Chondrocyte (in vitro differentiated cells): ENCODE measurements around the gene RAB40C. TPM values are rescaled to one million over a fixed set of nuclear protein-coding genes. Genes with fewer than 3 reads are reported as not detected.

Experiments used
- DNase-seq: peaks from one replicate; pipeline ENCODE4 v3.0.0; 2021; ENCODE audit warnings: mixed read lengths, low spot score
- H3K27ac Mint-ChIP-seq: one replicate; pipeline ENCODE4 v1.8.0; 2021; ENCODE audit warnings: mild to moderate bottlenecking, moderate library complexity, mixed read lengths; ENCODE audit not compliant: unreplicated experiment
- H3K27me3 Mint-ChIP-seq: 2 replicates; pipeline ENCODE4 v1.8.0; 2021; ENCODE audit warnings: low read depth, mixed read lengths
- H3K36me3 Mint-ChIP-seq: 2 replicates; pipeline ENCODE4 v1.8.0; 2021; ENCODE audit warnings: low read depth, mixed read lengths
- H3K4me1 Mint-ChIP-seq: 2 replicates; pipeline ENCODE4 v1.8.0; 2021; ENCODE audit warnings: low read depth, mild to moderate bottlenecking, mixed read lengths
- H3K4me3 Mint-ChIP-seq: one replicate; pipeline ENCODE4 v1.8.0; 2021; ENCODE audit warnings: mild to moderate bottlenecking, moderate library complexity, mixed read lengths; ENCODE audit not compliant: unreplicated experiment
- H3K9me3 Mint-ChIP-seq: 2 replicates; pipeline ENCODE4 v1.8.0; 2021; ENCODE audit warnings: low read depth, mixed read lengths
- total RNA-seq: library from RNA; stranded (reverse); gene quantifications from 3 replicates; pipeline ENCODE4 v1.2.1, GENCODE V29; 2021
- TF ChIP-seq, protein P1 (sequence below): fragments of 200-600 bp; sonication (generic); IDR thresholded peaks from 2 replicates; pipeline ENCODE4 v1.5.0; 2021; ENCODE audit warnings: antibody characterized with exemption, mild to moderate bottlenecking, moderate library complexity

The RAB40C gene
- total RNA-seq, 1 donor from 2014 or later: 19.6 TPM

DNA sequence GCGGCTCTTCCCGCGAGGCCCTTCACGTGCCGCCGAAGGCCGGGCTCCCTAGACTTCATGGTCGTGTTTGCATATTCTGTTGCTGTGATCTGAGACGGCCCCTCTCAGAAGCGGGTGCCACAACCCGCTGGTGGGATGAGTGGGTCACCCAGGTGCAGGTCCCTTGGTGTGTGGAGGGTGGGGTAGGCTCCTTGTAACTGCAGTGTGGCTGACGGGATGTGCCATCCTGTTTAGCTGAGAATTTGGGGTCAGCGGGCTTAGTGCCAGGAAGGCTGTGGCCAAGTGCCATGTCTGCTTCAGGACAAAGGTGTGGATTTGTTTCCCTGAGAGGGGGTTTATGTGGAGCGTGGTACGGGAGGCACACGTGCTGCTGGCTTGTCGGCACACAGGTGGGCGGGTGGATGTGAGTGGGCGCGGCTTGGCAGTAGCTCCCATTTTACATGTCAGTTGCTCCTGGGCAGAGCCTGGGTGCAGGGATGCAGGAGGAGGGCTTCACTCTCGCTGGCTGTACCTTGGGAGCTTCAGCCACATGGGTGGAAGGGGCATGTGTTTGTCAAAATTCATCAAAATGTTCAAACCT is 31.8 kb downstream of the RAB40C start:
- TF ChIP-seq, protein P1, sequence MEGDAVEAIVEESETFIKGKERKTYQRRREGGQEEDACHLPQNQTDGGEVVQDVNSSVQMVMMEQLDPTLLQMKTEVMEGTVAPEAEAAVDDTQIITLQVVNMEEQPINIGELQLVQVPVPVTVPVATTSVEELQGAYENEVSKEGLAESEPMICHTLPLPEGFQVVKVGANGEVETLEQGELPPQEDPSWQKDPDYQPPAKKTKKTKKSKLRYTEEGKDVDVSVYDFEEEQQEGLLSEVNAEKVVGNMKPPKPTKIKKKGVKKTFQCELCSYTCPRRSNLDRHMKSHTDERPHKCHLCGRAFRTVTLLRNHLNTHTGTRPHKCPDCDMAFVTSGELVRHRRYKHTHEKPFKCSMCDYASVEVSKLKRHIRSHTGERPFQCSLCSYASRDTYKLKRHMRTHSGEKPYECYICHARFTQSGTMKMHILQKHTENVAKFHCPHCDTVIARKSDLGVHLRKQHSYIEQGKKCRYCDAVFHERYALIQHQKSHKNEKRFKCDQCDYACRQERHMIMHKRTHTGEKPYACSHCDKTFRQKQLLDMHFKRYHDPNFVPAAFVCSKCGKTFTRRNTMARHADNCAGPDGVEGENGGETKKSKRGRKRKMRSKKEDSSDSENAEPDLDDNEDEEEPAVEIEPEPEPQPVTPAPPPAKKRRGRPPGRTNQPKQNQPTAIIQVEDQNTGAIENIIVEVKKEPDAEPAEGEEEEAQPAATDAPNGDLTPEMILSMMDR: no peak
- Mint-ChIP-seq H3K36me3 (peaks cover under 1% of the 10 kb centered on the region), H3K27ac (peak overlapping the region; percentile 80), H3K27me3 (no peaks in the 10 kb centered on the region), H3K9me3 (no peaks in the 10 kb centered on the region), H3K4me1 (peaks cover 15% of the 10 kb centered on the region), H3K4me3 (peak overlapping the region; percentile 28)
- DNase-seq: no peak

DNA sequence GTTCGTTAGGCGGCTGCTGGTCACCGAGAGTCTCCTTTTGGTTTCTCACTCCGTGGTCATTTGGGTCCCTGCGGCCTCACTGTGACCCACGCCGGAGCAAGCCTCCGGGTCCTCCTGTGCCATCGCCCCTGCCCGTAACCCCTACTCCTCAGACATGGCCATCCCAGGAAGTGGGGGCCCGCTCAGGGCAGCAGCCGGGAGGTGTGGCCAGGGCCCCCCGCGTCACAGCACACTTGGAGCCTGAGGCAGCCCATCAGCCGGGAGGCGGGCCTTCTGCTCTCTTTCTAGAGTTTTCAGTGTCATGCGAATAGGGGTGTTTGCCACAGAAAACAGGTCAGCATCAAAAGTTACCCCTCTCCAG is 33.0 kb downstream of the RAB40C start:
- DNase-seq: no peak
- TF ChIP-seq, protein P1: no peak
- Mint-ChIP-seq H3K4me3 (no peak overlapping the region), H3K9me3 (no peaks in the 10 kb centered on the region), H3K27me3 (no peaks in the 10 kb centered on the region), H3K4me1 (peaks cover 28% of the 10 kb centered on the region), H3K27ac (no peak overlapping the region), H3K36me3 (peaks cover 2% of the 10 kb centered on the region)

DNA sequence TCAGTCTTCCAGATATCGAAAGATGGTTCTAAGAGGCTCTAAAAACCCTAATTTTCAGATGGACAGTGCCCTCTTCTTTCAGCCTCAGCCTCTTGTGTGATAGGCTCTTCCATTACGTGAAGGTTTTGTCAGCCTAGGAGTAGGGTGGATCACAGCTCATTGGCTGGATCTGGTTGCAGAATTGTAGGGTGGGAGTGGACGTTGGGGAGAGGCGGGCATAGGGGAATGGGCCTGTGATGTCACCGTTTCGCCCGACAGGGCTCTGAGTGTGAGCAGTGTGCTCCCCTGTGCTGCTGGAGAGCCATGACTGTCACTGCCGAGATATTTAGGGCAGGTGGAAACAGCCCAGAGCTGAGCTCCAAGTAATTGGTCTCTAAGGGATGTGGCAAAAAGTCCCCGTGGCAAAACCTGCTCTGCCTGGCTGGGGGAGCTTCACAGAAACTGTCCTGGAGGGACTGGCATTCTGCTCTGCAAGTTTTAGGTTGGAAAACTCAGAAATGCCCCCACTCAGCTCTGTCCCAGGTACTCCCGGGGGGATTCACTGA is 34.7 kb downstream of the RAB40C start:
- DNase-seq: no peak
- no peak overlapping the region for H3K27ac Mint-ChIP-seq
- no peaks in the 10 kb centered on the region for H3K9me3 Mint-ChIP-seq
- no peaks in the 10 kb centered on the region for H3K27me3 Mint-ChIP-seq
- peaks cover 2% of the 10 kb centered on the region for H3K36me3 Mint-ChIP-seq
- TF ChIP-seq, protein P1: no peak
- H3K4me1 Mint-ChIP-seq: peaks cover 36% of the 10 kb centered on the region
- no peak overlapping the region for H3K4me3 Mint-ChIP-seq

DNA sequence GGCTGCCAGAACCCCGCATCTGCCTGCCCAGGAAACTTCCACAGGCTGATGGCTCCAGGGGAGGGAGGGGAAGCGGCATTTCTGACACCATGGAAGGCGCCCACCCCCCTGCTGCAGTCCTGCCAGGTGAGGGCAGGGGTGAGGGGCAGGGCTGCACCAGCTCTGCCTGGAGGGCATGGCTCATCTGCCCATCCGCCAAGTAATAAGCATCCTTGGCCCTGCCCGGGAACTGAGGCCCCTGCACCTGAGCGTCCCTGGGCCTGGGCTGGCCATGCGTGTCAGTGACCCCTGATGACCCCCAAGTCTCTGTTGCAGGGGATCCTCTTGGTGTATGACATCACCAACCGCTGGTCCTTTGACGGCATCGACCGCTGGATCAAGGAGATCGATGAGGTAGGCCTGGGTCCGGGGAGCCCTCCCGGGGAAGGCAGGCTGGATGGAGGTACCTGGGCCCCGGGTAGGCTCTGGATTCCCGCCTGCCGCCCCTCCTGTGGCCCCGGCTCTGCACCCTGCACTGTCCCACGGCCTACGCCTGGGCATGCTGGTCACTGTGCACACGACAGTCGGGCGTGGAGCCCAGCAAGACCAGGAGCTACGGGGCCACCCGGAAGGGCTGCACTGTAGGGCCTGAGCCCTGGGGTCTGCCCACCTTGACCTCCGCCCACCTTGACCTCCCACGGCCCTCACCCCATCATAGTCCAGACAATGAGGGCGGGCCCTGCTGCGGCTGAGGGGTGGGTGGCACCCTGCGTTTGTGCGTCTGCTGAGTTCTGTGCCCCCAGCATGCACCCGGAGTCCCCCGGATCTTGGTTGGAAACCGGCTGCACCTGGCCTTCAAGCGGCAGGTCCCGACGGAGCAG is 35.5 kb downstream of the RAB40C start:
- H3K27me3 Mint-ChIP-seq: no peaks in the 10 kb centered on the region
- H3K4me1 Mint-ChIP-seq: peaks cover 36% of the 10 kb centered on the region
- TF ChIP-seq, protein P1: no peak
- H3K36me3 Mint-ChIP-seq: peaks cover 2% of the 10 kb centered on the region
- no peak for DNase-seq
- H3K4me3 Mint-ChIP-seq: no peak overlapping the region
- no peaks in the 10 kb centered on the region for H3K9me3 Mint-ChIP-seq
- H3K27ac Mint-ChIP-seq: peak overlapping the region; percentile 32

DNA sequence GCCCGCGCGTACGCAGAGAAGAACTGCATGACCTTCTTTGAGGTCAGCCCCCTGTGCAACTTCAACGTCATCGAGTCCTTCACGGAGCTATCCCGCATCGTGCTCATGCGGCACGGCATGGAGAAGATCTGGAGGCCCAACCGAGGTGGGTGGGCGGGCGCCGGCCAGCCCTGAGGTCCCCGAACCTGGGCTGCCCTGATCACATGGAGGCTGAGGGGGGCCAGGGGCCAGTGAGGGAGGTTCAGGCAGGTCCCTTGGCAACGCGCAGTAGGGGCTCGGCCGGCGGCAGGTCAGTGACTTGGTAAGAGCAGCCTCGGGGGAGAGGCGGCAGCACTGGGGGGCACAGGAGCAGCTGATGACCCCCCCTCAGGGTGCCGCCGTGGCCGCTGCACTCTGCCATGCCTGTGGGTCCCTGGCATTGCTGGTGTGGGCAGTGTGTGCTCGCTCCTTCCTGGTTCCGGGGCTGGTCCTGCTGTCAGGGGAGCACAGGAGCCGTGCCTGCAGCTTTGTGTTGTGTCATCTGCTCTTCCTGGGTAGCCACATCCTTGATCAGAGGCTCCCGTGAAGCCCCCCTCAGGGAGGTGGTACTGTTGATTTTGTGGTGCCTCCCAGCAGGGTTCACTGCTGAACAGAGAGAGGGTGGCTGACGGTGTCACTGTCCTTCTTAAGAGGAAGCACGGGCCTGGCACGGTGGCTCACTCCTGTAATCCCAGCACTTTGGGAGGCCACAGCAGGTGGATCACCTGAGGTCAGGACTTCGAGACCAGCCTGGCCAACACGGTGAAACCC is 36.3 kb downstream of the RAB40C start:
- no peak overlapping the region for H3K4me3 Mint-ChIP-seq
- TF ChIP-seq, protein P1: no peak
- H3K27ac Mint-ChIP-seq: peak overlapping the region; percentile 98
- no peaks in the 10 kb centered on the region for H3K9me3 Mint-ChIP-seq
- no peaks in the 10 kb centered on the region for H3K27me3 Mint-ChIP-seq
- DNase-seq: peak; percentile 90
- peaks cover 36% of the 10 kb centered on the region for H3K4me1 Mint-ChIP-seq
- H3K36me3 Mint-ChIP-seq: peaks cover 2% of the 10 kb centered on the region
